Left colon (tissue), 2 donors: ENCODE results near the gene ABCB7. TPM values are rescaled to one million over a fixed set of nuclear protein-coding genes. Genes with fewer than 3 reads are reported as not detected.
"Not testable (repeated sequence)": the region's sequence is repeated elsewhere in the genome, so short reads cannot be mapped to it uniquely, and the experiment has no call there.

Source experiments
- ATAC-seq: fragments of 200-7000 bp; cut with Tn5 transposase; one replicate; pipeline ENCODE4 v1.9.1; 2020; ENCODE audit warnings: mild to moderate bottlenecking, moderate library complexity
- DNase-seq, 2 donors: peaks; one replicate each; pipeline ENCODE4 v3.0.0-alpha.2; 2020
- intact Hi-C, 2 donors: fragments of 100-400 bp; cut with DNase I in 1 of 2; cut with micrococcal nuclease in 1 of 2; formaldehyde crosslinking; loops; one replicate each; pipeline versions ENCODE4 v1.11.2 to v1.14.0; 2022; cut with DNase I, micrococcal nuclease
- long read RNA-seq: library from polyadenylated mRNA; unstranded; transcript quantifications from one replicate; pipeline ENCODE4 v2.0.0, GENCODE V29; 2021
- total RNA-seq, 2 donors: library from RNA; stranded (reverse); fragmentation: NEBNext Ultra II Directional; extraction: Animal tissue kit (Norgen Biotek cat#: 25700); gene quantifications; one replicate each; pipeline ENCODE4 v1.2.1, GENCODE V29; 2021
- donor health status: DM: no; HTN: no; CAD: no.
- donor health status: DM: yes; HTN: yes; CAD: no.

The ABCB7 gene
- 10 to 100 TPM; 26.3 to 27.7 TPM for total RNA-seq
- long read RNA-seq, full-length matches to known transcripts: 24 of 30 reads
- long read RNA-seq, partial matches to known transcripts: 1 of 30 reads
- long read RNA-seq, other reads (novel, unspliced or antisense): 5 of 30 reads

- ATAC-seq (peak; percentile 97), DNase-seq (peak; percentile 53 to 64)
- intact Hi-C loops: no loop called here
Measured at GRCh38 chrX:75155827-75156525, at the start of gene ABCB7. Gene ABCB7, minus strand, starts transcription at chrX:75156283. Its CDS starts 11 bp downstream, at chrX:75156272.

- intact Hi-C loops, DNase-seq, ATAC-seq: not testable (repeated sequence)
Measured at GRCh38 chrX:75188415-75189206, 32.5 kb upstream of the ABCB7 start.

GRCh38 chrX:75181721-75182120 is 25.6 kb upstream of the ABCB7 start:
- no peak for ATAC-seq
- intact Hi-C loops: no loop called here
- DNase-seq: no peak

- intact Hi-C loops, ATAC-seq, DNase-seq: not testable (repeated sequence)
Measured at GRCh38 chrX:75179536-75180293, 23.6 kb upstream of the ABCB7 start.

- intact Hi-C loops, DNase-seq, ATAC-seq: not testable (repeated sequence)
Measured at GRCh38 chrX:75172257-75172890, 16.3 kb upstream of the ABCB7 start.

- ATAC-seq (no peak), DNase-seq (no peak)
- intact Hi-C loops: no loop called here
Measured at GRCh38 chrX:75158054-75158453, 2.0 kb upstream of the ABCB7 start.

- DNase-seq (no peak), ATAC-seq (peak; percentile 66)
- intact Hi-C loops: no loop called here
Measured at GRCh38 chrX:75156531-75156945, 455 bp upstream of the ABCB7 start.

- DNase-seq: no peak
Measured at GRCh38 chrX:75155447-75155826, 646 bp downstream of the ABCB7 start.

GRCh38 chrX:75154871-75155270 is 1.2 kb downstream of the ABCB7 start:
- no peak for ATAC-seq
- intact Hi-C loops: no loop called here
- DNase-seq: no peak

More at GRCh38 chrX:75155447-75155826, 646 bp downstream of the ABCB7 start:
- intact Hi-C loops: no loop called here
- ATAC-seq: peak; percentile 40

- intact Hi-C loops: no loop called here
- no peak for DNase-seq
- no peak for ATAC-seq
Measured at GRCh38 chrX:75151827-75152592, 4.1 kb downstream of the ABCB7 start.

- ATAC-seq (peak; percentile 63), DNase-seq (no peak)
- intact Hi-C loops: no loop called here
Measured at GRCh38 chrX:75149654-75150053, 6.4 kb downstream of the ABCB7 start.

- no peak for DNase-seq
- ATAC-seq: no peak
- intact Hi-C loops: no loop called here
Measured at GRCh38 chrX:75132672-75133071, 23.4 kb downstream of the ABCB7 start.

- ATAC-seq (no peak), DNase-seq (no peak)
- intact Hi-C loops: no loop called here
Measured at GRCh38 chrX:75131973-75132627, 24.0 kb downstream of the ABCB7 start.

GRCh38 chrX:75129069-75129468 is 27.0 kb downstream of the ABCB7 start:
- ATAC-seq, intact Hi-C loops, DNase-seq: not testable (repeated sequence)

GRCh38 chrX:75118296-75118695 is 37.8 kb downstream of the ABCB7 start:
- ATAC-seq (no peak), DNase-seq (no peak)
- intact Hi-C loops: no loop called here

- DNase-seq: no peak
Measured at GRCh38 chrX:75115707-75116413, 40.2 kb downstream of the ABCB7 start.

GRCh38 chrX:75114638-75115037 is 41.4 kb downstream of the ABCB7 start:
- DNase-seq (no peak), ATAC-seq (no peak)
- intact Hi-C loops: no loop called here

More at GRCh38 chrX:75115707-75116413, 40.2 kb downstream of the ABCB7 start:
- ATAC-seq: no peak
- intact Hi-C loops: no loop called here
